GM23338 (cell line): Measurements from ENCODE around the gene SPEF1.

ENCODE experiments used
- CREB1 ChIP-seq: fragments of 250-450 bp; sonication (Bioruptor Pico); IDR thresholded peaks from 2 replicates; pipeline ENCODE4 v1.5.0; 2020; ENCODE audit warnings: low read depth, mild to moderate bottlenecking, moderate library complexity
- ETS1 ChIP-seq: IDR thresholded peaks from 2 replicates; pipeline ENCODE4 v1.6.1; 2016; ENCODE audit warnings: antibody characterized with exemption
- EZH2 ChIP-seq: fragments of 200-600 bp; sonication (generic); IDR thresholded peaks from one replicate; pipeline ENCODE4 v1.8.0; 2017; ENCODE audit warnings: antibody characterized with exemption, mild to moderate bottlenecking, low read depth; ENCODE audit not compliant: unreplicated experiment
- EZH2phosphoT487 ChIP-seq: fragments of 200-600 bp; sonication (generic); IDR thresholded peaks from one replicate; pipeline ENCODE4 v1.8.1; 2018; ENCODE audit warnings: antibody characterized with exemption; ENCODE audit not compliant: unreplicated experiment
- JUNB ChIP-seq: IDR thresholded peaks from one replicate; pipeline ENCODE4 v1.6.1; 2016; ENCODE audit warnings: antibody characterized with exemption; ENCODE audit not compliant: unreplicated experiment
- NANOG ChIP-seq: IDR thresholded peaks from 2 replicates; pipeline ENCODE4 v1.6.1; 2016; ENCODE audit warnings: antibody characterized with exemption, borderline replicate concordance
- POLR2AphosphoS5 ChIP-seq: IDR thresholded peaks from 2 replicates; pipeline ENCODE4 v1.6.1; 2016; ENCODE audit warnings: antibody characterized with exemption, low read depth
- REST ChIP-seq: IDR thresholded peaks from one replicate; pipeline ENCODE4 v1.6.1; 2018; ENCODE audit warnings: antibody characterized with exemption; ENCODE audit not compliant: unreplicated experiment
- STAT1 ChIP-seq: IDR thresholded peaks from one replicate; pipeline ENCODE4 v1.6.1; 2016; ENCODE audit warnings: antibody characterized with exemption; ENCODE audit not compliant: unreplicated experiment
- ZNF114 ChIP-seq: fragments of 250-450 bp; sonication (Bioruptor Pico); IDR thresholded peaks from 2 replicates; pipeline ENCODE4 v1.5.0; 2020; ENCODE audit warnings: mild to moderate bottlenecking, moderate library complexity
- ZNF331 ChIP-seq: fragments of 250-450 bp; sonication (Bioruptor Pico); IDR thresholded peaks from 2 replicates; pipeline ENCODE4 v1.5.0; 2020; ENCODE audit warnings: low read depth, mild to moderate bottlenecking, moderate library complexity
- TF ChIP-seq, protein P1 (sequence below), 2 experiments: fragments of 200-600 bp in 1 of 2; sonication (generic) in 1 of 2; conservative IDR thresholded peaks; 2 replicates each; pipeline versions ENCODE4 v1.5.1 to v1.6.1; 2016 to 2017; ENCODE audit warnings: antibody characterized with exemption in 2 of 2, low read depth in 2 of 2, mild to moderate bottlenecking in 2 of 2, moderate library complexity in 1 of 2

- TF ChIP-seq, protein P1, sequence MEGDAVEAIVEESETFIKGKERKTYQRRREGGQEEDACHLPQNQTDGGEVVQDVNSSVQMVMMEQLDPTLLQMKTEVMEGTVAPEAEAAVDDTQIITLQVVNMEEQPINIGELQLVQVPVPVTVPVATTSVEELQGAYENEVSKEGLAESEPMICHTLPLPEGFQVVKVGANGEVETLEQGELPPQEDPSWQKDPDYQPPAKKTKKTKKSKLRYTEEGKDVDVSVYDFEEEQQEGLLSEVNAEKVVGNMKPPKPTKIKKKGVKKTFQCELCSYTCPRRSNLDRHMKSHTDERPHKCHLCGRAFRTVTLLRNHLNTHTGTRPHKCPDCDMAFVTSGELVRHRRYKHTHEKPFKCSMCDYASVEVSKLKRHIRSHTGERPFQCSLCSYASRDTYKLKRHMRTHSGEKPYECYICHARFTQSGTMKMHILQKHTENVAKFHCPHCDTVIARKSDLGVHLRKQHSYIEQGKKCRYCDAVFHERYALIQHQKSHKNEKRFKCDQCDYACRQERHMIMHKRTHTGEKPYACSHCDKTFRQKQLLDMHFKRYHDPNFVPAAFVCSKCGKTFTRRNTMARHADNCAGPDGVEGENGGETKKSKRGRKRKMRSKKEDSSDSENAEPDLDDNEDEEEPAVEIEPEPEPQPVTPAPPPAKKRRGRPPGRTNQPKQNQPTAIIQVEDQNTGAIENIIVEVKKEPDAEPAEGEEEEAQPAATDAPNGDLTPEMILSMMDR (conservative IDR thresholded peaks at IDR 0.05; ENCODE audit: low read depth in 2 of 2) = no peak
- TF ChIP-seq REST (no peak), JUNB (no peak), CREB1 (no peak), ZNF331 (CRISPR knock-in tag) (no peak), EZH2 (no peak), POLR2AphosphoS5 (no peak), ETS1 (no peak), EZH2phosphoT487 (no peak), STAT1 (no peak), ZNF114 (no peak), NANOG (no peak)
Measured at GRCh38 chr20:3797592-3798372, 16.5 kb upstream of the SPEF1 start.
